Adrenal gland (tissue), 19 donors: ENCODE measurements around the gene PAPSS1. TPM values are rescaled to one million over a fixed set of nuclear protein-coding genes. Genes with fewer than 3 reads are reported as not detected.

Experiments
- DNase-seq, 7 donors: peaks; one replicate each; pipeline ENCODE4 v3.0.0-alpha.2; 2019 to 2020
- H3K27ac ChIP-seq, 5 donors: fragments of 200-600 bp; sonication (generic) in 4 of 5; 1 replicate in 3 of 5; 2 replicates in 2 of 5; pipeline versions ENCODE4 v1.5.1 to v1.8.0; 2016 to 2020; ENCODE audit warnings: mild to moderate bottlenecking in 1 of 5
- H3K27me3 ChIP-seq: fragments of 200-600 bp; 2 replicates; pipeline ENCODE4 v1.8.0; 2021
- H3K36me3 ChIP-seq, 2 donors: fragments of 200-600 bp; replicated peaks in 1 of 2; 1 replicate in 1 of 2; 2 replicates in 1 of 2; pipeline versions ENCODE4 v1.5.1 to v1.8.0; 2018 to 2022
- H3K4me1 ChIP-seq, 2 donors: fragments of 200-600 bp; replicated peaks in 1 of 2; 1 replicate in 1 of 2; 2 replicates in 1 of 2; pipeline versions ENCODE4 v1.5.1 to v1.8.0; 2018 to 2021
- H3K4me3 ChIP-seq, 4 donors: fragments of 200-600 bp; sonication (generic) in 3 of 4; one replicate each; pipeline ENCODE4 v1.5.1; 2016 to 2018
- H3K9me3 ChIP-seq, 3 donors: fragments of 200-600 bp; sonication (generic) in 1 of 3; replicated peaks in 1 of 3; 1 replicate in 2 of 3; 2 replicates in 1 of 3; pipeline versions ENCODE4 v1.5.1 to v1.8.0; 2016 to 2021
- CTCF ChIP-seq, 6 experiments: fragments of 450-650 bp in 4 of 6; fragments of 200-600 bp in 2 of 6; sonication (generic) in 1 of 6; IDR thresholded peaks; 1 replicate in 5 of 6; 2 replicates in 1 of 6; pipeline versions ENCODE4 v1.5.1 to v1.8.0; 2016 to 2021; ENCODE audit warnings: antibody characterized with exemption in 6 of 6, mild to moderate bottlenecking in 2 of 6, moderate library complexity in 1 of 6
- POLR2A ChIP-seq, 2 donors: fragments of 450-650 bp; IDR thresholded peaks; one replicate each; pipeline ENCODE4 v1.6.1; 2017; ENCODE audit warnings: antibody characterized with exemption in 2 of 2, mild to moderate bottlenecking in 2 of 2, moderate library complexity in 1 of 2
- WGBS, 4 donors: extraction: QIAGEN DNeasy Blood & Tissue Kit in 2 of 4; methylation state at CpG; one replicate each; pipeline versions ENCODE4 v1.1.5 to v1.1.7; 2013 to 2017; 5-methylcytosine and 5-hydroxymethylcytosine counted together
- intact Hi-C, 2 donors: fragments of 100-400 bp; cut with DNase I; formaldehyde crosslinking; loops; one replicate each; pipeline versions ENCODE4 v1.14.1 to v1.15.0; 2022 to 2023
- long read RNA-seq, 10 donors: library from polyadenylated mRNA in 3 of 10; unstranded in 2 of 10; stranded (forward) in 1 of 10; transcript quantifications; one replicate each; pipeline ENCODE4 v2.0.0 and lab custom pipeline, GENCODE V29; 2021 to 2026
- polyA plus RNA-seq, 3 donors: library from polyadenylated mRNA; stranded (reverse); fragments of 200-250 nt in 2 of 3; fragments of 350-450 nt in 1 of 3; fragmentation: Illumina TruSeq in 1 of 3; extraction: RNeasy Lipid Tissue Mini Kit (QIAGEN cat#74804) in 1 of 3; gene quantifications; one replicate each; pipeline ENCODE4 v1.2.3, GENCODE V29; 2013 to 2014
- total RNA-seq, 9 donors: library from RNA; depleted of rRNA in 4 of 9; stranded (reverse); fragments of >200 nt in 4 of 9; fragments of 120-200 nt in 1 of 9; fragmentation: NEBNext Ultra II Directional in 1 of 9; extraction: Animal tissue kit (Norgen Biotek cat#: 25700) in 1 of 9; gene quantifications; one replicate each; pipeline versions ENCODE4 v1.1.0 to v1.2.4, GENCODE V29; 2013 to 2023
- donor health status: healthy with polysubstance abuse.
- donor health status: Bipolar disorder and iron deficiency.
- donor health status: DM: yes; HTN: yes; CAD: no.
- donor health status: DM: no; HTN: no; CAD: no.
- donor health status: DM: no; HTN: no; CAD: no.
- donor health status: DM: yes; HTN: yes; CAD: no.

The PAPSS1 gene
- total RNA-seq (10 to 100 TPM; 13.6 to 22.6 (median 19.0) TPM), polyA plus RNA-seq (10 to 100 TPM; 13.1 to 16.7 (median 16.5) TPM)
- long read RNA-seq, donor 1, transcript PAPSS1-201 (12 exons, 2,731 nt): major isoform, 5 of 5 reads
- long read RNA-seq, donor 1, partial matches to known transcripts: 0 of 5 reads
- long read RNA-seq, donor 1, other reads (novel, unspliced or antisense): 0 of 5 reads
- long read RNA-seq, donor 2, partial matches to known transcripts: 0 of 2 reads
- long read RNA-seq, donor 2, other reads (novel, unspliced or antisense): 0 of 2 reads
- long read RNA-seq, donor 3, partial matches to known transcripts: 0 of 4 reads
- long read RNA-seq, donor 3, other reads (novel, unspliced or antisense): 0 of 4 reads
- long read RNA-seq, donor 4, transcript PAPSS1-201 (12 exons, 2,731 nt): major isoform, 13 of 16 reads
- long read RNA-seq, donor 4, partial matches to known transcripts: 2 of 16 reads
- long read RNA-seq, donor 4, other reads (novel, unspliced or antisense): 1 of 16 reads
- long read RNA-seq, donor 5, transcript PAPSS1-201 (12 exons, 2,731 nt): major isoform, 48 of 52 reads
- long read RNA-seq, donor 5, partial matches to known transcripts: 0 of 52 reads
- long read RNA-seq, donor 5, other reads (novel, unspliced or antisense): 4 of 52 reads
- long read RNA-seq, donor 6, transcript PAPSS1-201 (12 exons, 2,731 nt): major isoform, 17 of 19 reads
- long read RNA-seq, donor 6, partial matches to known transcripts: 2 of 19 reads
- long read RNA-seq, donor 6, other reads (novel, unspliced or antisense): 0 of 19 reads
- long read RNA-seq, donor 7, partial matches to known transcripts: 0 of 2 reads
- long read RNA-seq, donor 7, other reads (novel, unspliced or antisense): 0 of 2 reads
- long read RNA-seq, donor 8, transcript PAPSS1-201 (12 exons, 2,731 nt): major isoform, 8 of 8 reads
- long read RNA-seq, donor 8, partial matches to known transcripts: 0 of 8 reads
- long read RNA-seq, donor 8, other reads (novel, unspliced or antisense): 0 of 8 reads
- long read RNA-seq, donor 9, transcript PAPSS1-201 (12 exons, 2,731 nt): major isoform, 5 of 5 reads
- long read RNA-seq, donor 9, partial matches to known transcripts: 0 of 5 reads
- long read RNA-seq, donor 9, other reads (novel, unspliced or antisense): 0 of 5 reads
- long read RNA-seq, donor 10, partial matches to known transcripts: 0 of 3 reads
- long read RNA-seq, donor 10, other reads (novel, unspliced or antisense): 0 of 3 reads

DNA sequence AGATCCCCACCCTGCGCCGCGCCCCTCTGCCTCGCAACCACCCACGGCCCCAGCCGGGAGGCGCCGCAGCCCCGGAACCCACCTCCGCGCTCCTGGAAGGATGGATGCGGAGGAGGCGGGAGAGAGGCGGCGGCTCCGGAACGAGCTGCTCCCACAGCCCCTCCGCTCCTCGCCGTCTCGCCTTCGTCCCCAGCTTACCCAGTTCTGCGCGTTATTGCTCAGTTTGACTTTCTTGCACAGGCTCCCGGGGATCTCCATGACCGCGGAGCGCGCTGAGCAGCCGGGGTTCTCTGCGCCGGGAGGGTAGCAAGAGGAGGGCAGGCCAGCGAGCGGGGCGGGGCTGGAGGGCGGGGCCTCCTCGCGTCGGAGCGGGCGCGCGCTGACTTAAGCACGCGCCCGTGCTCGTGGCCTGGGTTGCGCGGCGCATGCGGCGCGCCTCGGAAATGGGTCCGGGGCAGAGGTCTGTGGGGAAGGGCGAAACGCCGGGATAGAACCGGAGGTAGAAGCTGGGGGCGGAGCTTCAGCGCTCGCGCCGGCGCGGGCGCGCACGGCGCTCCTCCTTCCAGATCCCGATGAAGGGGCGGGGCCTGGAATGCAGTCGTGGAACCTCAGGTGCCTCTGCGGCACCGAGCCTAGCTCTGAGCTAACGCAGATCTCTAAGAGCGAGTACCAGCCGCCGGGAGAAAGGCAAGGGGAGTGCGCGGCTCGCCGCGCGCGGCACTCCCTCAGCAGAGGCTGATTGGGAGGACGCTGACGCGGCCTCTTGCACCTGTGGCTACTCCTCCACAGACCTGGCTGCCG lies at the start of gene PAPSS1:
Gene PAPSS1 (minus strand): TSS at position 313 of the 801 bp plus-strand sequence. CDS start 55 bp downstream, at position 258.
- DNase-seq: peak; percentile 97 to 99 (median 98)
- intact Hi-C loops: no loop called here
- no peaks in the 10 kb centered on the region for H3K9me3 ChIP-seq
- peaks cover 0 to 9% of the 10 kb centered on the region in 2 donors for H3K4me1 ChIP-seq
- WGBS, 4 donors: 0 to 1% (median 0%) methylated on average over 19 to 90 of the region's 90 CpGs
- H3K4me3 ChIP-seq: peak within 1 kb of the TSS; percentile 56 to 95 (median 90)
- H3K27me3 ChIP-seq: no peaks in the 10 kb centered on the region
- H3K36me3 ChIP-seq: no peaks in the 10 kb centered on the region
- TF ChIP-seq POLR2A (IDR thresholded peaks at IDR 0.05) (peak; percentile 83 to 97), CTCF (IDR thresholded peaks at IDR 0.05) (no peak)
- peak within 1 kb of the TSS; percentile 71 to 94 (median 87) for H3K27ac ChIP-seq

DNA sequence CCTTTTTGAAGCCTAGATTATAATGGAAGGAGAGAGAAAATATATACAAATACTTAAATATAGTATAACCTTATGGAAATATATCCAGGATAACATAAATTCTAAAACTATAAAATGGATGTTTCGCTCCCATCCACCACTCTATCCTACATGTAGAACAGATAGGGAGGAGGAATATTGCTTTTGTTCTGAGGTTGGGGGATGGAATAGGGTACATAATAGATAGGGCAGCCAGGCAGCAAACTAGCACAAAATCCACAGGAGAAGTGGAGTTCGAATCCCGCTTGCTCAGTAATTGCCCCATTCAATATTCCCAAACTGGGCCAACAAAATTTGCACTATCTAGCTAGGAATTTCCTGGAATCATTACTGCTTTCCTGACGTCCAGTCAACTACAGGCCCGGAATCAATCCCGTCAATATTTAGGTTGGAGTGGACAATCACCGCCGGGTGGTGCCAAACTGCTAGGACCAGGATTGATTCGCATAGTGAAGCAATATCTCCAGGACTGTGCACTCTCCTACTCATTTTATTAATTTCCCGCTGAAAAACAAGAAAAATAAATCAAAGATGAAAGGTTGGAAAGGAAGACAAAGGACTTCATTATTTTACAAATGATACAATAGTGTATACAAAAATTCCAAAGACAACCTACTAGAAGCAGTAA lies 40.4 kb upstream of the PAPSS1 start:
- H3K27me3 ChIP-seq: no peaks in the 10 kb centered on the region
- 77 to 84% (median 79%) methylated on average over 10 of the region's 10 CpGs for WGBS, 4 donors
- no peaks in the 10 kb centered on the region for H3K4me1 ChIP-seq
- H3K27ac ChIP-seq: no peak overlapping the region
- TF ChIP-seq POLR2A (IDR thresholded peaks at IDR 0.05) (no peak), CTCF (IDR thresholded peaks at IDR 0.05) (no peak)
- H3K36me3 ChIP-seq: no peaks in the 10 kb centered on the region
- intact Hi-C loops: loop anchor here in 1 of 2 donors (10.0 kb wide), 1 partner anchor 54 kb away; no protein-coding TSS in a partner anchor
- no peak for DNase-seq
- H3K9me3 ChIP-seq: no peaks in the 10 kb centered on the region
- H3K4me3 ChIP-seq: no peak overlapping the region

GRCh38 chr4:107757864-107758476 lies 37.9 kb upstream of the PAPSS1 start:
- no peaks in the 10 kb centered on the region for H3K27me3 ChIP-seq
- no peaks in the 10 kb centered on the region for H3K36me3 ChIP-seq
- no peak overlapping the region for H3K27ac ChIP-seq
- no peak for DNase-seq
- no peak overlapping the region for H3K4me3 ChIP-seq
- no peaks in the 10 kb centered on the region for H3K4me1 ChIP-seq
- no peak for TF ChIP-seq POLR2A (IDR thresholded peaks at IDR 0.05)
- peak; percentile 46 to 71 (median 58) for TF ChIP-seq CTCF (IDR thresholded peaks at IDR 0.05)
- intact Hi-C loops: loop anchor here (2.0 to 5.0 kb wide), 2 partner anchors 149 to 155 kb away; no protein-coding TSS in a partner anchor
- WGBS, 4 donors: 25 to 45% (median 43%) methylated on average over 2 of the region's 2 CpGs
- no peaks in the 10 kb centered on the region for H3K9me3 ChIP-seq
